AG04450 (cell line): ENCODE measurements around the gene PWP1. TPM values are rescaled to one million over a fixed set of nuclear protein-coding genes. Genes with fewer than 3 reads are reported as not detected.

Source experiments
- CTCF ChIA-PET: fragments of 300-600, 350-600 bp; formaldehyde crosslinking; extraction: SDS; loops from one replicate; lab custom pipeline; 2022; ENCODE audit warnings: antibody characterized with exemption, inconsistent platforms; lab: Charles Lee
- POLR2A ChIA-PET: fragments of 350-600 bp; formaldehyde crosslinking; extraction: SDS; loops from one replicate; lab custom pipeline; 2021; ENCODE audit warnings: antibody characterized with exemption, inconsistent platforms; lab: Yijun Ruan, JAX
- DNase-seq: peaks from one replicate; pipeline ENCODE4 v3.0.0-alpha.2; 2011; ENCODE audit warnings: low read depth, low spot score
- H3K27ac ChIP-seq: one replicate; pipeline ENCODE4 v1.5.1; 2012; ENCODE audit warnings: low read depth, low read length, control low read depth
- H3K27me3 ChIP-seq: one replicate; pipeline ENCODE4 v1.6.0; 2012; ENCODE audit warnings: low read length; ENCODE audit not compliant: control insufficient read depth, insufficient read depth
- H3K4me3 ChIP-seq: 2 replicates; pipeline ENCODE4 v1.5.1; 2011; ENCODE audit warnings: mild to moderate bottlenecking, low read depth, low read length, control low read depth
- H3K9me3 ChIP-seq: 2 replicates; pipeline ENCODE4 v1.5.1; 2012; ENCODE audit warnings: low read length; ENCODE audit not compliant: control insufficient read depth, insufficient read depth
- CTCF ChIP-seq: IDR thresholded peaks from 2 replicates; pipeline ENCODE4 v1.5.1; 2011; ENCODE audit warnings: low read depth, low read length, control low read depth, inconsistent platforms
- polyA plus RNA-seq: library from polyadenylated mRNA; depleted of rRNA; stranded (reverse); fragments of >200 nt; gene quantifications from 2 replicates; pipeline ENCODE4 v1.2.3, GENCODE V29; 2011

Gene PWP1
- polyA plus RNA-seq, 1 experiment, result 115 TPM

DNA sequence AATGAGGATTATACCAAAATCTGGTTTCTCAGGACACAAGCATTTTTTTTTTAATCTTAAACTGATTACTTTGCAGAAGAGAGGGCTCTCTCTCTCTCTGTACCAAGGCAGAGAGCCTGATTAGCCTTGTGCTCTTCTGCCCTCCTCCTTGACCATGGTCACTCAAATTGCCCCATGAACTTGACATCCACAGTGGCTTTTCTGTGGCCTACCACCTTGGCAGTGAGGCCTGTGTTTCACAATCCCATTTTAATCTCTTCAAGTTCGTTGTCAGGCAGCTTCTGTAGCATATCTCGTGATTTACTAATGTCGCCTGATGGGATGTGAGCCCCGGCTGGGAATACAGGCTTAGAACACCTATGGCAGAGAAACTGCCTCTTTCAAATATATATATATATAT lies 30.7 kb upstream of the PWP1 start:
- H3K27ac ChIP-seq, result no peak overlapping the region
- CTCF ChIA-PET, result interaction anchor here (1.2 kb wide), 1 partner anchor 523 kb away, joined by 3 read pairs; no protein-coding TSS in a partner anchor
- POLR2A ChIA-PET, result no interaction called here
- no peaks in the 10 kb centered on the region for H3K9me3 ChIP-seq
- no peak overlapping the region for H3K4me3 ChIP-seq
- no peak for DNase-seq
- TF ChIP-seq CTCF, result no peak
- no peaks in the 10 kb centered on the region for H3K27me3 ChIP-seq

DNA sequence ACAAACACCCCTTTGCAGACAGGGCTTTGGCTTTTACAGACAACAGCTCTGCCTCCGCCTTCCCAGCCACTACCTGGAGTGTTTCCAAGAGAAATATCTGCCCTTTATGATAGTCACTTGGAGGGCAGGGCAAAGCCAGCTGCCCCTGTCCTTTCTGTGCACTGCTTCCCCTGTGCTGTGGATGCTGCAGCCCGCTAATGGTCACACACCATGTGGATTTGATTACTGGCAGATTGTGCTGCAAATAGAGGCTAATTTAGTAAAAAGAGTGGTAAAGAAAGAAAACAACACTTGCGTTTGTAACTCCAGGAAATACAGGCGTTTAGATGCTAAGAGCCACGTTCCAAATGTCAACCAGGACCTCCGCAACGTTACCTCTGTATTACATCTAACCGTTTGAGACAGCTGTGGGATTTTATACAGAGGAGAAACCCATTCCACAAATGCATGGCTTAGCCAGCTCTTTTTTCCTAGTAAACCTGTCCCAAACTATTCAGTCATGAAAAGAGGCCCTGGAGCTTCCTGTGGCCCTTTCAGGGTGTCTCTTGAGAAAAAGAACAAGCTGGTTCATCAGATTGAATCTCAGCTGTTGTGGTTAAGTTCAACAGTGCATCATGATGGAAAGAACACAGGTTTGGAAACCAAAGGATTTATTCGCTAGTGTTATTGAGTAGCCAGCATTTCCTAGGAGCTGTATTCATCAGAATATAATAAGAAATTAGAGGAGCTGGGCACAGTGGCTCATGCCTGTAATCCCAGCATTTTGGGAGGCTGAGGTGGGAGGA lies 30.1 kb upstream of the PWP1 start:
- TF ChIP-seq CTCF, result no peak
- H3K27me3 ChIP-seq, result no peaks in the 10 kb centered on the region
- no peaks in the 10 kb centered on the region for H3K9me3 ChIP-seq
- ChIA-PET CTCF (interaction anchor here (0.6 to 1.4 kb wide), 4 partner anchors 21 to 524 kb away, joined by 3 to 17 read pairs (median 3); no protein-coding TSS in a partner anchor), POLR2A (no interaction called here)
- H3K4me3 ChIP-seq, result no peak overlapping the region
- H3K27ac ChIP-seq, result no peak overlapping the region
- DNase-seq, result no peak

DNA sequence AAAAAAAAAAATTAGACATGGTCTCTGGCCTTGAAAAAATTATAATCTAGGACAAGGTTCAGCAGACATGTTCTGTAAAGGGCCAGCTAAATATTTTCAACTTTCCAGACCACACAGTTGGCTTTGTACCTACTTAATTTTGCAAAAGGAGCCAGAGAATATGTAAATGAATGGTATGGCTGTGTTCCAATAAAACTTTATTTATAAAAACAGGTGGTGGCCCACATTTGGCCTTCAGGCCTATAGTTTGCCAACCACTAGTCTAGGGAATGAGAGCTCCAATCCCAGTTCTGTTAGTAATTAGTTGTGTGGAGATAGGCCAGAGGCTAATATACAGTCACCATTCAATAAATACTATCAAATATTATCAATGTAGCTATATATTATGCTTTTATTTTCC lies 29.3 kb upstream of the PWP1 start:
- Histone ChIP-seq H3K27ac (no peak overlapping the region), H3K4me3 (no peak overlapping the region), H3K9me3 (no peaks in the 10 kb centered on the region), H3K27me3 (no peaks in the 10 kb centered on the region)
- TF ChIP-seq CTCF, result no peak
- no peak for DNase-seq
- ChIA-PET POLR2A (no interaction called here), CTCF (interaction anchor here (0.8 to 1.4 kb wide), 3 partner anchors 20 to 525 kb away, joined by 3 to 17 read pairs (median 3); no protein-coding TSS in a partner anchor)

- Histone ChIP-seq H3K27ac (no peak overlapping the region), H3K4me3 (no peak overlapping the region), H3K27me3 (no peaks in the 10 kb centered on the region), H3K9me3 (no peaks in the 10 kb centered on the region)
- TF ChIP-seq CTCF, result no peak
- ChIA-PET POLR2A (interaction anchor here (0.6 kb wide), 1 partner anchor 138 kb away, joined by 4 read pairs; no protein-coding TSS in a partner anchor), CTCF (interaction anchor here (1.4 to 1.7 kb wide), 2 partner anchors 19 to 228 kb away, joined by 5 to 17 read pairs; no protein-coding TSS in a partner anchor)
- no peak for DNase-seq
Observed at GRCh38 chr12:107657133-107657532, 28.5 kb upstream of the PWP1 start.

- ChIA-PET POLR2A (interaction anchor here (0.6 kb wide), 1 partner anchor 139 kb away, joined by 4 read pairs; no protein-coding TSS in a partner anchor), CTCF (interaction anchor here (0.8 to 1.7 kb wide), 2 partner anchors 19 to 228 kb away, joined by 5 to 9 read pairs; no protein-coding TSS in a partner anchor)
- Histone ChIP-seq H3K9me3 (no peaks in the 10 kb centered on the region), H3K27ac (no peak overlapping the region), H3K4me3 (no peak overlapping the region), H3K27me3 (no peaks in the 10 kb centered on the region)
- DNase-seq, result no peak
- TF ChIP-seq CTCF, result no peak
Observed at GRCh38 chr12:107657621-107658020, 28.0 kb upstream of the PWP1 start.
